IMR-90 (cell line): ENCODE results near the gene DLL4. TPM values are rescaled to one million over a fixed set of nuclear protein-coding genes. Genes with fewer than 3 reads are reported as not detected.

Source experiments
- ATAC-seq: fragments of 200-7000 bp; cut with Tn5 transposase; 2 replicates; pipeline ENCODE4 v1.9.1; 2020; ENCODE audit warnings: low read depth, mild to moderate bottlenecking, moderate library complexity
- BruUV-seq: library from RNA; stranded (reverse); fragments of 400-500 nt; replicated peaks from 2 replicates; lab custom pipeline; 2021; lab: Mats Ljungman, UMichigan
- CTCF ChIA-PET: fragments of 300-600 bp; formaldehyde crosslinking; extraction: SDS; loops from one replicate; lab custom pipeline; 2021; ENCODE audit warnings: antibody characterized with exemption; lab: Yijun Ruan, JAX
- POLR2A ChIA-PET: fragments of 300-600 bp; sonication (Branson Sonifier 250); formaldehyde crosslinking; loops from one replicate; lab custom pipeline; 2022; ENCODE audit warnings: antibody characterized with exemption; ENCODE audit not compliant: unreplicated experiment; lab: Charles Lee
- DNase-seq: peaks from one replicate; pipeline ENCODE4 v3.0.0; 2013
- H2AFZ ChIP-seq: replicated peaks from 2 replicates; pipeline ENCODE3; 2013; ENCODE audit warnings: low read length, mild to moderate bottlenecking; ENCODE audit not compliant: poor library complexity
- H2AK5ac ChIP-seq: 2 replicates; pipeline ENCODE4 v1.6.1; 2013; ENCODE audit warnings: low read depth, low read length, inconsistent platforms
- H2AK9ac ChIP-seq: replicated peaks from 2 replicates; pipeline ENCODE3; 2013; ENCODE audit warnings: mild to moderate bottlenecking, low read depth, low read length, moderate library complexity; ENCODE audit not compliant: poor library complexity
- H2BK120ac ChIP-seq: 2 replicates; pipeline ENCODE4 v1.6.1; 2013; ENCODE audit warnings: low read depth, low read length, inconsistent platforms
- H2BK15ac ChIP-seq: 3 replicates; pipeline ENCODE4 v1.6.1; 2013; ENCODE audit warnings: low read depth, low read length, inconsistent platforms
- H2BK20ac ChIP-seq: 2 replicates; pipeline ENCODE4 v1.6.1; 2013; ENCODE audit warnings: low read depth, mild to moderate bottlenecking, inconsistent platforms, low read length, moderate library complexity
- H2BK5ac ChIP-seq: 2 replicates; pipeline ENCODE4 v1.6.1; 2013; ENCODE audit warnings: mild to moderate bottlenecking, low read depth, low read length, inconsistent platforms; ENCODE audit not compliant: poor library complexity, severe bottlenecking
- H3K14ac ChIP-seq: replicated peaks from 2 replicates; pipeline ENCODE4 v1.6.1; 2013; ENCODE audit warnings: low read depth, low read length, inconsistent platforms
- H3K18ac ChIP-seq: 2 replicates; pipeline ENCODE4 v1.6.1; 2013; ENCODE audit warnings: low read depth, low read length, control low read depth
- H3K23ac ChIP-seq: 2 replicates; pipeline ENCODE4 v1.6.1; 2013; ENCODE audit warnings: low read depth, low read length, inconsistent platforms
- H3K27ac ChIP-seq: 2 replicates; pipeline ENCODE4 v1.5.1; 2013; ENCODE audit warnings: mild to moderate bottlenecking, control low read depth, low read length; ENCODE audit not compliant: insufficient read depth
- H3K27me3 ChIP-seq: 2 replicates; pipeline ENCODE4 v1.6.1; 2013; ENCODE audit warnings: low read length; ENCODE audit not compliant: control insufficient read depth, insufficient read depth
- H3K36me3 ChIP-seq: 2 replicates; pipeline ENCODE4 v1.6.1; 2013; ENCODE audit warnings: low read length, mixed read lengths; ENCODE audit not compliant: control insufficient read depth, insufficient read depth
- H3K4ac ChIP-seq: 2 replicates; pipeline ENCODE4 v1.6.1; 2013; ENCODE audit warnings: low read depth, low read length, inconsistent platforms
- H3K4me1 ChIP-seq: 2 replicates; pipeline ENCODE4 v1.6.1; 2013; ENCODE audit warnings: low read length, mixed read lengths; ENCODE audit not compliant: control insufficient read depth, insufficient read depth
- H3K4me2 ChIP-seq: 2 replicates; pipeline ENCODE4 v1.6.1; 2013; ENCODE audit warnings: low read depth, mild to moderate bottlenecking, control low read depth, low read length, moderate library complexity
- H3K4me3 ChIP-seq: 2 replicates; pipeline ENCODE4 v1.5.1; 2013; ENCODE audit warnings: low read depth, mild to moderate bottlenecking, control low read depth, low read length, moderate library complexity; ENCODE audit not compliant: insufficient read depth
- H3K56ac ChIP-seq: 2 replicates; pipeline ENCODE4 v1.6.1; 2013; ENCODE audit warnings: low read length, inconsistent platforms; ENCODE audit not compliant: insufficient read depth; ENCODE audit errors: extremely low read depth
- H3K79me1 ChIP-seq, 2 experiments: 2 replicates each; pipeline ENCODE4 v1.6.1; 2013; ENCODE audit warnings: low read length in 2 of 2, inconsistent platforms in 1 of 2, low read depth in 1 of 2
- H3K9ac ChIP-seq: 2 replicates; pipeline ENCODE4 v1.6.1; 2013; ENCODE audit warnings: low read depth, low read length, control low read depth
- H3K9me1 ChIP-seq: 2 replicates; pipeline ENCODE4 v1.6.1; 2013; ENCODE audit warnings: low read length, inconsistent platforms; ENCODE audit not compliant: insufficient read depth
- H3K9me3 ChIP-seq: 2 replicates; pipeline ENCODE4 v1.6.1; 2013; ENCODE audit warnings: low read length; ENCODE audit not compliant: control insufficient read depth, insufficient read depth
- H4K20me1 ChIP-seq: 2 replicates; pipeline ENCODE4 v1.6.1; 2013; ENCODE audit warnings: low read length, inconsistent platforms; ENCODE audit not compliant: insufficient read depth
- H4K5ac ChIP-seq: 2 replicates; pipeline ENCODE4 v1.6.1; 2013; ENCODE audit warnings: mild to moderate bottlenecking, low read depth, low read length, control low read depth
- H4K8ac ChIP-seq, 2 experiments: 2 replicates each; pipeline ENCODE4 v1.6.1; 2013; ENCODE audit warnings: low read depth in 2 of 2, low read length in 2 of 2, control low read depth in 1 of 2, inconsistent platforms in 1 of 2
- H4K91ac ChIP-seq: 2 replicates; pipeline ENCODE4 v1.6.1; 2013; ENCODE audit warnings: low read depth, low read length, inconsistent platforms; ENCODE audit not compliant: insufficient read depth
- CEBPB ChIP-seq: IDR thresholded peaks from 2 replicates; pipeline ENCODE4 v1.6.1; 2012; ENCODE audit warnings: low read depth, low read length, improper control_type of control experiment
- WGBS, 2 experiments: methylation state at CpG; one replicate each; pipeline versions ENCODE4 v1.1.5 to v1.1.7; 2013; ENCODE audit warnings: missing lambda C conversion rate in 2 of 2; ENCODE audit not compliant: insufficient read length in 1 of 2; ENCODE audit errors: extremely low coverage in 2 of 2; 5-methylcytosine and 5-hydroxymethylcytosine counted together
- dilution Hi-C: fragments of 300-500 bp; cut with HindIII; formaldehyde crosslinking; loops from one replicate; pipeline ENCODE4 v1.14.3; 2018; ENCODE audit warnings: low sequenced_read_pairs; ENCODE audit not compliant: unreplicated experiment
- in situ Hi-C: fragments of 300-500 bp; cut with MboI; formaldehyde crosslinking; loops from 3 replicates; pipeline ENCODE4 v1.14.3; 2019; ENCODE audit warnings: low sequenced_read_pairs, inconsistent platforms, mixed read lengths
- intact Hi-C: fragments of 100-400 bp; cut with micrococcal nuclease; formaldehyde crosslinking; loops from 2 replicates; pipeline ENCODE4 v1.10.0; 2022
- polyA plus RNA-seq, 3 experiments: library from polyadenylated mRNA; depleted of rRNA; stranded (reverse); fragments of >200 nt; gene quantifications; 2 replicates each; pipeline ENCODE4 v1.2.3, GENCODE V29; 2012; ENCODE audit warnings: low replicate concordance in 1 of 3
- total RNA-seq: library from RNA; depleted of rRNA; stranded (reverse); fragments of >200 nt; gene quantifications from 2 replicates; pipeline ENCODE4 v1.2.3, GENCODE V29; 2012

Gene DLL4
- total and polyA plus RNA-seq, 2 of the 4 experiments (the other 2 are of a cell fraction), result 1.8 to 3.4 TPM

- Histone ChIP-seq H3K4me3 (no peak overlapping the region), H2BK5ac (no peak overlapping the region), H2AK5ac (peak overlapping the region; percentile 43; the same call in 1 of the 2 replicates), H4K20me1 (peaks cover 36% of the 10 kb centered on the region), H4K8ac (peak overlapping the region in 1 of 2 experiments; percentile 55; a peak in 1 of 4 replicates), H3K9me3 (no peaks in the 10 kb centered on the region), H3K18ac (no peak overlapping the region), H3K9ac (no peak overlapping the region), H3K14ac (no peak overlapping the region), H3K27me3 (no peaks in the 10 kb centered on the region), H2BK120ac (no peak overlapping the region), H2BK15ac (no peak overlapping the region), H3K4me1 (peaks cover 21% of the 10 kb centered on the region), H3K36me3 (peaks cover 21% of the 10 kb centered on the region), H3K23ac (no peak overlapping the region), H2AFZ (peak overlapping the region; percentile 37), H2BK20ac (no peak overlapping the region), H3K4me2 (no peak overlapping the region), H3K56ac (no peak overlapping the region), H2AK9ac (no peak overlapping the region), H4K91ac (peak overlapping the region; percentile 39; the same call in 1 of the 2 replicates), H3K4ac (peak overlapping the region; percentile 3; the same call in 1 of the 2 replicates), H3K27ac (no peak overlapping the region), H3K9me1 (peaks cover 24% of the 10 kb centered on the region), H3K79me1 (peaks cover 10 to 31% of the 10 kb centered on the region in 2 experiments), H4K5ac (no peak overlapping the region)
- ATAC-seq (no peak), DNase-seq (no peak)
- no peak for TF ChIP-seq CEBPB
- no TSS peak for BruUV-seq
- intact Hi-C loops, result no loop called here
- ChIA-PET CTCF (no interaction called here), POLR2A (no interaction called here)
- dilution Hi-C loops, result no loop called here
- in situ Hi-C loops, result no loop called here
- WGBS, 2 experiments, result 93% methylated on average over 2 of the region's 16 CpGs; no CpG with 5 or more reads in 1 of the 2 experiments
Measured at GRCh38 chr15:40960151-40960885, 31.2 kb downstream of the DLL4 start.
